ENCODE results near the gene PARN.

GRCh38 chr16:14600164-14600563 lies 29.9 kb downstream of the PARN start:
- no peak for TF ChIP-seq EP300 (IDR thresholded peaks at IDR 0.05)
- no peak for TF ChIP-seq POLR2A (IDR thresholded peaks at IDR 0.05)

Measured in sigmoid colon (tissue), 4 donors.